NK-92 (cell line): ENCODE data around the gene GOLGA2.

Experiments used
- DNase-seq: peaks from one replicate; lab custom pipeline; 2025; ENCODE audit not compliant: unreplicated experiment; lab: John Stamatoyannopoulos, UW

Gene GOLGA2

GRCh38 chr9:128275198-128276007, at the start of gene GOLGA2:
GOLGA2 (minus strand) TSS chr9:128276007; CDS start chr9:128275976, 31 bp downstream.
- no peak for DNase-seq

GRCh38 chr9:128324401-128324800, 48.6 kb upstream of the GOLGA2 start:
- no peak for DNase-seq

GRCh38 chr9:128323791-128324190, 48.0 kb upstream of the GOLGA2 start:
- no peak for DNase-seq

GRCh38 chr9:128323212-128323730, 47.5 kb upstream of the GOLGA2 start:
- no peak for DNase-seq

GRCh38 chr9:128322404-128323211, 46.8 kb upstream of the GOLGA2 start, which contains the start of the genes COQ4 and TRUB2:
COQ4 (plus strand) TSS chr9:128322839; CDS start chr9:128322859, 20 bp downstream.
TRUB2 (minus strand) TSS chr9:128322447; CDS start chr9:128322408, 39 bp downstream.
- peak; percentile 39 for DNase-seq

GRCh38 chr9:128321879-128322403, 46.1 kb upstream of the GOLGA2 start:
- DNase-seq = no peak

GRCh38 chr9:128321343-128321742, 45.5 kb upstream of the GOLGA2 start:
- DNase-seq = no peak

GRCh38 chr9:128317629-128318028, 41.8 kb upstream of the GOLGA2 start:
- no peak for DNase-seq

GRCh38 chr9:128316421-128316820, 40.6 kb upstream of the GOLGA2 start:
- no peak for DNase-seq

- DNase-seq = no peak
These were observed 38.9 kb upstream of the GOLGA2 start for GRCh38 chr9:128314697-128315096.

- no peak for DNase-seq
These were observed 34.7 kb upstream of the GOLGA2 start for GRCh38 chr9:128310461-128310860.

- DNase-seq = no peak
These were observed 33.7 kb upstream of the GOLGA2 start for GRCh38 chr9:128309551-128309950.

- no peak for DNase-seq
These were observed 29.1 kb upstream of the GOLGA2 start for GRCh38 chr9:128304971-128305288.

GRCh38 chr9:128304136-128304970, 28.5 kb upstream of the GOLGA2 start:
- DNase-seq = no peak

- no peak for DNase-seq
These were observed 23.0 kb upstream of the GOLGA2 start for GRCh38 chr9:128298535-128299482.

GRCh38 chr9:128297221-128297773, 21.5 kb upstream of the GOLGA2 start:
- no peak for DNase-seq

- DNase-seq = no peak
These were observed 20.8 kb upstream of the GOLGA2 start for GRCh38 chr9:128296340-128297220.

GRCh38 chr9:128294142-128294541, 18.3 kb upstream of the GOLGA2 start:
- no peak for DNase-seq
